Esophagus (tissue), 2 donors: ENCODE measurements around the gene MRPS18A. TPM values are rescaled to one million over a fixed set of nuclear protein-coding genes. Genes with fewer than 3 reads are reported as not detected.

Source experiments
- H3K27ac ChIP-seq, 2 donors: one replicate each; pipeline ENCODE4 v1.5.1; 2013; ENCODE audit warnings: low read depth in 2 of 2, mild to moderate bottlenecking in 2 of 2, inconsistent platforms in 1 of 2, low read length in 1 of 2, moderate library complexity in 1 of 2
- H3K27me3 ChIP-seq, 2 donors: one replicate each; pipeline ENCODE4 v1.6.1; 2013; ENCODE audit warnings: low read length in 2 of 2, control low read depth in 1 of 2, mild to moderate bottlenecking in 1 of 2; ENCODE audit not compliant: insufficient read depth in 2 of 2, control insufficient read depth in 1 of 2
- H3K36me3 ChIP-seq, 2 donors: one replicate each; pipeline ENCODE4 v1.6.1; 2013; ENCODE audit warnings: low read length in 1 of 2; ENCODE audit not compliant: control insufficient read depth in 2 of 2, insufficient read depth in 2 of 2
- H3K4me1 ChIP-seq, 2 donors: one replicate each; pipeline ENCODE4 v1.6.1; 2013; ENCODE audit warnings: low read length in 1 of 2; ENCODE audit not compliant: control insufficient read depth in 2 of 2, insufficient read depth in 2 of 2
- H3K4me3 ChIP-seq, 2 donors: one replicate each; pipeline ENCODE4 v1.5.1; 2013; ENCODE audit warnings: low read length in 2 of 2, mild to moderate bottlenecking in 2 of 2, low read depth in 1 of 2, moderate library complexity in 1 of 2
- H3K9me3 ChIP-seq, 2 donors: one replicate each; pipeline ENCODE4 v1.6.1; 2013; ENCODE audit warnings: mild to moderate bottlenecking in 2 of 2, low read depth in 1 of 2, low read length in 1 of 2, moderate library complexity in 1 of 2; ENCODE audit not compliant: control insufficient read depth in 2 of 2, insufficient read depth in 1 of 2
- WGBS, 2 donors: extraction: QIAGEN DNeasy Blood & Tissue Kit; methylation state at CpG; one replicate each; pipeline ENCODE4 v1.1.7; 2013; 5-methylcytosine and 5-hydroxymethylcytosine counted together
- polyA plus RNA-seq, 2 donors: library from polyadenylated mRNA; stranded (reverse); fragments of 200-250 nt; gene quantifications; one replicate each; pipeline ENCODE4 v1.2.3, GENCODE V29; 2013
- donor health status: healthy with polysubstance abuse.
- donor health status: Bipolar disorder and iron deficiency.

MRPS18A gene
- polyA plus RNA-seq, 2 donors: 33.3 to 70.0 TPM

DNA sequence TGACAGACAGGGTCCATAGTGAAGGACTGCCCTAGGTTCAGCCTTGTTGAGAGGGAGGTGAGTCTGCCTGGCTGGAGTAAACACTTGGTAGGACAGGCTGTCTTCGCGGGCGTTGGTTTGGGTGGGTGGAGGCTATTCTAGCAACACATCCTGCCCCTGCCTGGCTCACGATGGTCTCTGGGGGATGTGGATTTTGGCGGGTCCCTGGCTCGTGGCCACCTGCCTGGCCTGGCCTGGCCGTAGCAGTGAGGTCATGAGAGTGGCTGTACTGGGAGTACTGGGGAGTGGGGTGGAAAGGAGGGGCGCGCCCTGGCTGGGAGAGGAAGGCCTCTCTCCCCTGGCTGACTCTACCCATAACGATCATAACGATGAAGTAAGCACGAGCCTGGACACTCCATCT lies 30.2 kb upstream of the MRPS18A start:
- no peak overlapping the region for H3K4me3 ChIP-seq
- 67 to 73% methylated on average over 10 to 12 of the region's 12 CpGs for WGBS, 2 donors
- H3K36me3 ChIP-seq: no peaks in the 10 kb centered on the region
- H3K27ac ChIP-seq: no peak overlapping the region
- no peaks in the 10 kb centered on the region for H3K27me3 ChIP-seq
- H3K9me3 ChIP-seq: no peaks in the 10 kb centered on the region
- H3K4me1 ChIP-seq: peaks cover 4 to 5% of the 10 kb centered on the region in 2 donors

DNA sequence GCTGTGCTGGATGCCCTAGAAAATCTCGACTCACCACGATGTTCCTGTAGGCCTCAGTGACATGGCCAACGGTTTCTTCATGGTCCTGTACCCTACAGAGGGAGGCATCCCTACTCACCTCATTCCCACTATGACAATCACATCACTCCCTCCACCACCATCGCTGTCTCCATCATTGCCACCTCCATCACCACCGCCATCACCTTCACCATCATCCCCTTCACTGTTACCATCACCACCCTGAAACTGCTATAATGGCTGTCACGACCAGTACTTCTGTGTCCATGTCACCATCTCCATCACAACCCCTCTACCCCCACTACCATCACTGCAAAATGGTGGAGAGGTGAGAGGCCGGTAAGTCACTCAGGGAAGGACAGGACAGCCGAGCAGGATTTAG lies 29.8 kb upstream of the MRPS18A start:
- H3K9me3 ChIP-seq: no peaks in the 10 kb centered on the region
- H3K36me3 ChIP-seq: no peaks in the 10 kb centered on the region
- H3K27me3 ChIP-seq: no peaks in the 10 kb centered on the region
- 85 to 91% methylated on average over 8 of the region's 8 CpGs for WGBS, 2 donors
- peak overlapping the region in 1 of 2 donors; percentile 16 for H3K27ac ChIP-seq
- no peak overlapping the region for H3K4me3 ChIP-seq
- H3K4me1 ChIP-seq: peaks cover 4 to 5% of the 10 kb centered on the region in 2 donors

DNA sequence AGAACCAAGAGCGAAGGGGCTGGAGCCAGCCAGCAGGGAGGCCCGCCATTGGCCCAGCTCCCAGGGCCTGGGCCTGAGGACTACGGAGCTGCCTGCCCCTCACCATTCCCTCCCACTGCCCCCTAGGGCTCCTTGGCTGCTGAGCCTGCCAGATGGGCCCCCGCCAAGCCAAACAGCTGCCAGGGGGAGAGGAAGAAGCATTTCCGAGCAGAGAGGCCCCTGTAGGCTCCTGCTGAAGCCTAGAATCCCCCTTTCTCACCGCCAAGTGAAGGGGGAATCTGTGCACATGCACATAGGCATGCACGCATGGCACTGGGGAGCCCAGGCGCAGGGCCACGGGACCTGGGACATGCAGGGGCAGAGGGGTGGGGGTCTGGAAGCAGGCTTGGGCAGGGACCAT lies 28.5 kb upstream of the MRPS18A start:
- peaks cover 4 to 5% of the 10 kb centered on the region in 2 donors for H3K4me1 ChIP-seq
- H3K27me3 ChIP-seq: no peaks in the 10 kb centered on the region
- H3K9me3 ChIP-seq: no peaks in the 10 kb centered on the region
- WGBS, 2 donors: 38 to 51% methylated on average over 9 of the region's 9 CpGs
- no peak overlapping the region for H3K4me3 ChIP-seq
- no peak overlapping the region for H3K27ac ChIP-seq
- H3K36me3 ChIP-seq: no peaks in the 10 kb centered on the region

DNA sequence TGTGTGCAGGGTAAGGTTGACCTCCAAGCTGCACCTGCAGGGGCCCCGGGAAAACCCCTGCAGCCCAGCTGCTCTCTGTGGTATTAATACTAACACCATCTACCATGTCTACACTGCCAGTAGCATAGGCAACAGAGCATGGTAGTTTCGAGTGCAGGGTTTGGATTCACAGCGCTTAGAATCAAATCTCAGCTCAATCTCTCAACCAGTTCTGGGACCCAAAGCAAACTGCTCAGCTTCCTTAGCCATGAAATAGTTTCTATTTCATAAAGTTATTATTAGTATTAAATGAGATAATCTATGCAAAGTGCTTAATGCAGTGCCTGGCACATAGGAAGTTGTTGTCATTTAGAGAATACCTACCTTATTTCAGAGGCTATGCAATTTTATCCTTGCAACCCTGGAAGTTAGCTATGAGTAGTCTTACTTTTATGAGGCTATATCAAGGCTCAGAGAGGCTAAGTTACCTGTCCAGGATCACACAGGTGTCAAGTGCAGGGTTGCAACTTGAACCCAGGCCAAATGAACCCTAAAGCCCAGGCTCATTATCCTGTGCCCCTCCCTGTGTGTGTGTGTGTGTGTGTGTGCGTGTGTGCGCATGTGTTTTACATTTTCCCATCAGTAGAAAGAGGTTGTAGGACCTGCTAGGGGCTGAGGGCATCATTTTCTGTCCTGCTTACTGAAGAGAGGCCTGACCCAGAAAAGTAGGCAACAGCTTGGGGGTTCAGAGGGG lies 27.6 kb upstream of the MRPS18A start:
- peaks cover 4 to 5% of the 10 kb centered on the region in 2 donors for H3K4me1 ChIP-seq
- WGBS, 2 donors: 69 to 78% methylated on average over 5 of the region's 5 CpGs
- no peak overlapping the region for H3K4me3 ChIP-seq
- H3K27ac ChIP-seq: no peak overlapping the region
- no peaks in the 10 kb centered on the region for H3K9me3 ChIP-seq
- H3K36me3 ChIP-seq: no peaks in the 10 kb centered on the region
- H3K27me3 ChIP-seq: no peaks in the 10 kb centered on the region

DNA sequence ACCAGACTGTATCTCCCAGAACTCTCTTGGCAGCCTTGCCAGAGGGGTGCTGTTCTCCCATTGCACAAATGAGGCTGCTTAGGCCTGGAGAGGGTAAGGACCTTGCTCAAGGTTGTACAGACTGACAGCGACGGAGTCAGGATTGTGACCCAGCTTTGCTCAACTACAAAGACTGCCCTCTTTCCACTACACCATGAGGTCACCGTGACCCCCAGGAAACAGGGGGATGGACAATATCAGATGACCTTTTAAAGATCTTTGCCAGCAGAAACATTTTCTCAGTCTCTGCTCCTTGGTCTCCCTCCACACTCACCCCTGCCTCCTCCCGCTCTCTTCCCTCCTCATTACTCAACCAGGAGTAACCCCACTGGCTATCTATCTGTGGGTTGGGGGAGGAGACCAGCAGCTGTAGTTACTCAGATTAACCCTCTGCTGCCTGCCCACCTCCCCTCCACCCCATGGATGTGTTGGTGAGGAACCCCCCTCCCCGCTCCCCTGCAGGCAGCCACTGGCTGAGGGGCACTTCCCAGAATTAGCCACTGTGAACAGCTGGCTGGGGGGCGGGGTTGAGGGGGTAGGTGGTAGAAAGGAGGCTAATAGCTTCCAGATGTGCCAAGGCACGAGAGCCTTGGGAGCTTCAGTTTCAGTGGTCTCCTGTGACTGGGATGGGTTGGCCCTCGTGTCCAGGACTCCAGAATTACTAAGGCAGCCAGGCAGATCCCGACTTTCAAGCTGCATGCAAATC lies 26.9 kb upstream of the MRPS18A start:
- no peaks in the 10 kb centered on the region for H3K27me3 ChIP-seq
- H3K4me3 ChIP-seq: no peak overlapping the region
- no peaks in the 10 kb centered on the region for H3K9me3 ChIP-seq
- no peaks in the 10 kb centered on the region for H3K36me3 ChIP-seq
- peaks cover 4 to 5% of the 10 kb centered on the region in 2 donors for H3K4me1 ChIP-seq
- WGBS, 2 donors: 69% methylated on average over 9 of the region's 9 CpGs
- H3K27ac ChIP-seq: no peak overlapping the region

DNA sequence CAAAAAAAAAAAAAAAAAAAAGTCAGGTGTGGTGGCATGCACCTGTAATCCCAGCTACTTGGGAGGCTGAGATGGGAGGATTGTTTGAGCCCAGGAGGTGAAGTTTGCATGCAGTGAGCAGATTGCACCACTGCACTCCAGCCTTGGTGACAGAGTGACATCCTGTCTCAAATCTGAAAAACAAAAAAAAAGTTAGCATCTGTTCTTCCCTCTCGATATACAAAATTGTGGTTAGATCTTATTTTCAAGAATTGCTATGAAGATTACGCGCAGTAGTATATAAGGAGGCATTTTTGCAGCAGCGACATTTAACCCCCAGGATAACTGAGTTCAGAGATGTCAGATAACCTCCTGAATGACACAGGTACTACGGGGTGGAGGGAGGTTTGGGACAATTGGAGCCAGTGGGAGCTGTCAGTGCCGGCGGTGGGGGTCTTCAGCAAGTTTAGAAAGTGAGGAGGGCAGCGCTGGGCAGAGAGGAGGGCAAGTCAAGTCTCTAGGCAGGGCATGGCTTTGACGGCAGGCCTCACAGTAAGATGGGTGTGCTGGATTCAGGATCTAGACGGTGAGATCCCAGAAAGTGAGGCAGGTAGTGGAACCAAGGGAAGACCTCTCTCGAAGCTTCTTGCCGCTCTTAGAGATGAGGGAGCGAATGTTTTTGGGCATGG lies 26.2 kb upstream of the MRPS18A start:
- Histone ChIP-seq H3K4me1 (peaks cover 4 to 6% of the 10 kb centered on the region in 2 donors), H3K27me3 (no peaks in the 10 kb centered on the region), H3K36me3 (no peaks in the 10 kb centered on the region), H3K9me3 (no peaks in the 10 kb centered on the region), H3K4me3 (no peak overlapping the region), H3K27ac (no peak overlapping the region)
- WGBS, 2 donors: 93 to 94% methylated on average over 13 of the region's 13 CpGs

DNA sequence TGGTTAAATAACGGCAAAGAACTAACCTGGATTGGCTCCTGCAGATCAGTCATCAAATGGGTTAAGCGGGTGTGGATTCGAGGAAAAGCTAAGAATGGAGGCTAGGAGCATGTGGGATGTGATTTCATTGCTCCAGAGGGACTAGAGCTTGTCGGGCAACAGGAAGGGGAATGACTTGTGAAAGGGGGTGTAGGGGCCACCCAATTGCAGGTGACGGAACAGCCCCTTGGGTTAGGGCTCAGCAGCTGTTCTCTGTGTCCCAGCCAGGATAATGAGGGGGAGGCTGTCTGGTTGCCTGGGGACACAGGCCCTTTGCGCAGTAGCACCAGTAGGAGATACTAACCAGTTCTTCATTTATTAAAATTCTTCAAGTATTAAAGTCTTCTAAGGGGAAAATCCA lies 25.0 kb upstream of the MRPS18A start:
- Histone ChIP-seq H3K27ac (no peak overlapping the region), H3K4me3 (no peak overlapping the region), H3K9me3 (no peaks in the 10 kb centered on the region), H3K4me1 (peaks cover 4 to 7% of the 10 kb centered on the region in 2 donors), H3K27me3 (no peaks in the 10 kb centered on the region), H3K36me3 (no peaks in the 10 kb centered on the region)
- WGBS, 2 donors: 81 to 87% methylated on average over 6 of the region's 6 CpGs

DNA sequence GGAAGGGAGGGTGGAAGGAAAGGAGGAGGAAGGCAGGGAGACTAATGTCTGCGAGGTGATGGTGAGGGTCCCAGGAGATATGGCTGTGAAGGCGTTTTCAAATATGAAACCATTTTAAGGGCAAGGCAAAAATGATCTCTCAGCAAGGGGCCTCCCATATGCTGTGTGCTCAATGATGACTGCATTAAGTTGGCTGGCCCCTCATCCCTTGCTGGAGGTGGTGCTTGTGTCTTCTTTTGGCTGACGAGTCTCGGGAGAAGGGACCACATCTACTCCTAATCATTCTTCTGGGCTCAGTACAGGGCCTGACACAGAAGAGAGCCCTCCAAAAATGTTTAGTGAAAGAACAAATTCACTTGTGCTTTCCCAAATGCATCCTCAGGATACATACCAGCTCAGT lies 23.0 kb upstream of the MRPS18A start:
- H3K27ac ChIP-seq: no peak overlapping the region
- 86 to 88% methylated on average over 4 of the region's 4 CpGs for WGBS, 2 donors

DNA sequence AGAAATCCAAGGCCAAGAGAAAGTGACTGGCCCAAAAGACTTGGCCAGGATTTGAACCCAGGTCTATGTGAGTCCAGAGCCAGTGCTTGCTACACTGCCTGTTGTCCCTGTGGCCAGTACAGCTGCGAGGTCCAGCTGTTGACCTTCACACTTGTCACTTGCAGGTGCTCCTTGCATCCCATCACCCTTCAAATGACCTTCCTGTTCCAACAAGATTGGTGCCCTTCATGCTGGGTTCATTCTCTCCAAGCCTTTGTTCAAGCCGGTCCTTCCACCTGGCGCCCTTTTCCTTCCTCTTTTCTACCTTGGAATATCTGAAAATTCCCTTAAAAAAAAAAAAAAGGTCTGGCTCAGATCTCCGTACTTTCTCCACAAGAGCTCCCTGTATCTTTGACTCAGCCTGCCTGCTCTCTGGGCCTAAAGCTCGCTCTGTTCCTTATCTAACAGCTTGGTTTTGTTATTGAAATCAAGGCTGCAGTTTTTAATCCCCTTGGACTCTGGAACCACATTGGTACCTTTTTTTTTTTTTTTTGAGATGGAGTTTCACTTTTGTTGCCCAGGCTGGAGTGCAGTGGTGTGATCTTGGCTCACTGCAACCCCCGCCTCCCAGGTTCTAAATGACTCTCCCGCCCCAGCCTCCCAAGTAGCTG lies 22.2 kb upstream of the MRPS18A start:
- Histone ChIP-seq H3K27me3 (no peaks in the 10 kb centered on the region), H3K9me3 (no peaks in the 10 kb centered on the region), H3K4me3 (no peak overlapping the region), H3K27ac (peak overlapping the region; percentile 43 to 85), H3K4me1 (peaks cover 0 to 1% of the 10 kb centered on the region in 2 donors), H3K36me3 (no peaks in the 10 kb centered on the region)
- WGBS, 2 donors: 68 to 83% methylated on average over 7 of the region's 7 CpGs

More for the DNA sequence above, 23.0 kb upstream of the MRPS18A start:
- no peaks in the 10 kb centered on the region for H3K27me3 ChIP-seq
- no peaks in the 10 kb centered on the region for H3K36me3 ChIP-seq
- H3K4me1 ChIP-seq: peaks cover 0 to 1% of the 10 kb centered on the region in 2 donors
- H3K9me3 ChIP-seq: no peaks in the 10 kb centered on the region
- no peak overlapping the region for H3K4me3 ChIP-seq
